ENCODE results near the gene HMCN2.

Gene HMCN2

GRCh38 chr9:130473566-130473965 lies 208.0 kb downstream of the HMCN2 start:
- no peak overlapping the region for H3K27ac ChIP-seq
- TF ChIP-seq ZFX (IDR thresholded peaks at IDR 0.05) (no peak), CTCF (conservative IDR thresholded peaks at IDR 0.05) (no peak)

GRCh38 chr9:130474106-130474505 lies 208.5 kb downstream of the HMCN2 start:
- TF ChIP-seq CTCF (conservative IDR thresholded peaks at IDR 0.05) (no peak), ZFX (IDR thresholded peaks at IDR 0.05) (no peak)
- no peak overlapping the region for H3K27ac ChIP-seq

- H3K27ac ChIP-seq, result no peak overlapping the region
- TF ChIP-seq ZFX (IDR thresholded peaks at IDR 0.05) (no peak), CTCF (conservative IDR thresholded peaks at IDR 0.05) (no peak)
These were observed 210.7 kb downstream of the HMCN2 start for GRCh38 chr9:130476151-130476730.

DNA sequence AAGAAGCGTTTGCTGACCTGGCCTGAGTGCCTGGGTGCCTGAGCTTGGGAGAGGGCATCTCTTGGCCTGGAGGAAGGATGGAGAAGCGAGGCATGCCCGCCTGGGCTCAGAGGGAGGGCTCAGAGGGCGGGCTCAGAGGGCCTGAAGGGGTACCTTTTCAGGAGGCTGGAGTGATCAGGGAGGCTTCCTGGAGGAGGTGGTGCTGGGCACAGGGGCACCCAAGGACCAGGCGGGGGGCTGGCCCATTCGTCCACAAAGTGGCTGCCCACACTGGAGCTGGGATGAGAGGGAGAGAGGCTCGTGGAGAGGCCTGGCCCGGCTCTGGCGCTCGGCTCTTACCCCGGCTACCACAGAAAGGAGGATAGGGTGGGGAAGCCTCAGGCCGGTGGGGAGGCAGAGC lies 212.0 kb downstream of the HMCN2 start:
- no peak overlapping the region for H3K27ac ChIP-seq
- no peak for TF ChIP-seq CTCF (conservative IDR thresholded peaks at IDR 0.05)
- TF ChIP-seq ZFX (IDR thresholded peaks at IDR 0.05), result no peak

GRCh38 chr9:130478152-130478551 lies 212.6 kb downstream of the HMCN2 start:
- H3K27ac ChIP-seq, result no peak overlapping the region
- TF ChIP-seq ZFX (IDR thresholded peaks at IDR 0.05), result no peak
- TF ChIP-seq CTCF (conservative IDR thresholded peaks at IDR 0.05), result no peak

- H3K27ac ChIP-seq, result no peak overlapping the region
- TF ChIP-seq CTCF (conservative IDR thresholded peaks at IDR 0.05) (no peak), ZFX (IDR thresholded peaks at IDR 0.05) (no peak)
These were observed 213.4 kb downstream of the HMCN2 start for GRCh38 chr9:130478736-130479575.

- no peak overlapping the region for H3K27ac ChIP-seq
- TF ChIP-seq CTCF (conservative IDR thresholded peaks at IDR 0.05), result no peak
- no peak for TF ChIP-seq ZFX (IDR thresholded peaks at IDR 0.05)
These were observed 214.0 kb downstream of the HMCN2 start for GRCh38 chr9:130479587-130479986.
